ENCODE results near the gene CERS4. TPM values are rescaled to one million over a fixed set of nuclear protein-coding genes. Genes with fewer than 3 reads are reported as not detected.
A peak's percentile ranks its signal among the peaks of the same experiment; 100 is the strongest.
"Not testable (repeated sequence)": the region's sequence is repeated elsewhere in the genome, so short reads cannot be mapped to it uniquely, and the experiment has no call there.

Gene CERS4
- total RNA-seq, 2 experiments from 2014 or later: 27.7 to 28.1 TPM

DNA sequence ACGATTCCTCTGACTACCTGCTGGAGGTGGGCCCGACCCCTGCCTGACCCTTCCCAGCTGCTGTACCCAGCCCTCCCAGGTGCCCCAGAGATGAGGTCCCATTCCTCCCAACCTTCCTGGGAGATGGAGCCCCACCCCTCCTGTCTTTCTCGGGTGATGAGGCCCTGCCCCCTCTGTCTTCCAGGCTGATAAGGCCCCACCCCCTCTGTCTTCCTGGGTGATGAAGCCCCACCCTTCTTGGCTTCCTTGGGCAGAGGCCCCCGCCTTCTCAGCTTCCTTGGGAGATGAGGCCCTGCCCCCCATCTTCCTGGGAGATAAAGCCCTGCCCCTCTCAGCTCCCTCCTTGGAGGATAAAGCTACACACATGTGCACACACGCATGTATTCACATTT is 47.9 kb downstream of the CERS4 start:
- Mint-ChIP-seq H3K4me1 (ENCODE audit: low read depth) (peaks cover 26% of the 10 kb centered on the region), H3K27me3 (ENCODE audit: low read depth) (no peaks in the 10 kb centered on the region), H3K4me3 (no peak overlapping the region), H3K36me3 (ENCODE audit: low read depth) (peaks cover 12% of the 10 kb centered on the region), H3K9me3 (ENCODE audit: insufficient read depth) (no peaks in the 10 kb centered on the region), H3K27ac (no peak overlapping the region)
- ChIA-PET POLR2A (interaction anchor here (0.7 kb wide), 1 partner anchor 79 kb away, joined by 4 read pairs; no protein-coding TSS in a partner anchor), CTCF (interaction anchor here (1.0 to 1.5 kb wide), 2 partner anchors 98 to 313 kb away, joined by 4 to 5 read pairs; partner anchors contain the start of gene TIMM44)
- DNase-seq: no peak
- ATAC-seq: no peak

DNA sequence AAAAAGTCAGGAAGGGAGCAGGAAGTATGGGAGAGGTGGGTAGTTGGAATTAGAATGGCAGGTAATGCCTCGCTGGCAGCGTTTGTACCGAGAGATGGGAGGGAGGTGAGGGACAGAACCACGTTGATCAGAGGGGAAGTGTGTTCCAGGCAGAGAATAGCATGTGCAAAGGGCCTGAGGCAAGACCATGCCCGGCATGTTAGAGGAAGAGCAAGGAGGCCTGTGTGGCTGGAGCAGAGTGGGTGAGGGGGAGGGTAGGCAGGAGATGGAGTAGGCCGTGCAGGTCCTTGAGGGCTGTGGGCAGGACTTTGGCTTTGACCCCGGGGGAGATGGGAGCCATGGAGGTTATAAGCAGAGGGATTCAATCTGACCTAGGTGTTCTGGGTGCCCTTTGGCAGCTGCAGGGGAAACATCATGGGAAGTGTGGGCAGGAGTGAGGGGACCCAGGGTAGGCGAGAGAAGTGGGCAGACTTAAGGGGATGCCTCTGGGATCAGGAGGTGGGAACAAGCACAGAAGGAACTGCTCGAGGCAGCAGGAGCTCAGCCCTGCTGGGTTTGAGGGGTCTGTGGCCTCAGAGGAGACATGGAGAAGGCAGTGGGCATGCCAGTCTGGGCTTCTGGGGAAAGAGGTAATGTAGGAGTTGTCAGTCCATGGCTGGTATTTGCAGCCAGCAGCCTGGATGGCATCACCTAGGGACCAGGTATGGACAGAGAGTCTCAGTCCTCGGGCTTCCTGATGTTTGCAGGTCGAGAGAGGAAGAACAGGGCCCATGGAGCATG is 50.2 kb downstream of the CERS4 start:
- ChIA-PET POLR2A (interaction anchor here (0.7 kb wide), 1 partner anchor 250 kb away, joined by 3 read pairs; no protein-coding TSS in a partner anchor), CTCF (interaction anchor here (0.5 to 1.3 kb wide), 2 partner anchors 101 to 257 kb away, joined by 3 read pairs; no protein-coding TSS in a partner anchor)
- no peaks in the 10 kb centered on the region for H3K9me3 Mint-ChIP-seq (ENCODE audit: insufficient read depth)
- peak overlapping the region; percentile 74 for H3K27ac Mint-ChIP-seq
- peaks cover 12% of the 10 kb centered on the region for H3K36me3 Mint-ChIP-seq (ENCODE audit: low read depth)
- no peaks in the 10 kb centered on the region for H3K27me3 Mint-ChIP-seq (ENCODE audit: low read depth)
- no peak for ATAC-seq
- peaks cover 26% of the 10 kb centered on the region for H3K4me1 Mint-ChIP-seq (ENCODE audit: low read depth)
- DNase-seq: no peak
- no peak overlapping the region for H3K4me3 Mint-ChIP-seq

DNA sequence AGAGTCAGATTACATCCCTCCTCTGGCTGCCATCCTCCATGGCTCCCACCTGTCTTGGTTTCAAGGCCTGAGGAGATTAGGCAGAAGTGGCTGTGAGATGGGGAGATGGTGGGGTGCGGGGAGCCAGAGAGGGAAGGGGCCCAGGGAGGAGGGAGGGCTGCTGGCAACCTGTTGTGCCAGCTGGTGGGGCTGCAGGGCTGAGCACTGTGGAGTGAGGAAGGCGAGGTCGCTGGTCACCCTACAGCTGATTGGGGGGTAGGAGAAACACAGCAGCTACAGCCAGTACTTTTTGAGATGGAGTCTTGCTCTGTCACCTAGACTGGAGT is 50.7 kb downstream of the CERS4 start:
- Mint-ChIP-seq H3K4me3 (no peak overlapping the region), H3K27me3 (ENCODE audit: low read depth) (no peaks in the 10 kb centered on the region), H3K9me3 (ENCODE audit: insufficient read depth) (no peaks in the 10 kb centered on the region), H3K4me1 (ENCODE audit: low read depth) (peaks cover 26% of the 10 kb centered on the region), H3K27ac (no peak overlapping the region), H3K36me3 (ENCODE audit: low read depth) (peaks cover 12% of the 10 kb centered on the region)
- DNase-seq (no peak), ATAC-seq (no peak)
- ChIA-PET CTCF (no interaction called here), POLR2A (no interaction called here)

DNA sequence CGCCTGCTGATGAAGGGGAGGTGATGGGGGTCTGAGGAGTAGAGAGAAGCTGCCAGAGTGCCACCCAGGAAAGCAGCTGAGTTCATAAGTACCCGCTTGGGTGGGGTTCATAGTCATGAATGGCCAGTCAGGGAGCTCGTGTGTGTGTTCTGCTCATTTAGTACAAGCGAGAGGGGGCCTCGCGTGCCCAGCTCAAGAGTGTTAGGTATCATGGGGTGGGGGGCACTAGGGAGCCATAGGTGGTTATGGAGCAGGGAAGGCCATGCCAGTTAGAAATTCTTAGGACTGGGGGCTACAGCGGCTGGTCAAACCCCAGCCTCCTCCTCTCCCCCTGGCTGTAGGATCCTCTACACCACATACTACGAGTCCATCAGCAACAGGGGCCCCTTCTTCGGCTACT is 52.2 kb downstream of the CERS4 start:
- no peak for ATAC-seq
- ChIA-PET CTCF (interaction anchor here (0.7 to 1.1 kb wide), 2 partner anchors 153 to 173 kb away, joined by 3 to 4 read pairs; no protein-coding TSS in a partner anchor), POLR2A (no interaction called here)
- Mint-ChIP-seq H3K27me3 (ENCODE audit: low read depth) (no peaks in the 10 kb centered on the region), H3K4me3 (no peak overlapping the region), H3K27ac (no peak overlapping the region), H3K36me3 (ENCODE audit: low read depth) (peaks cover 18% of the 10 kb centered on the region), H3K9me3 (ENCODE audit: insufficient read depth) (no peaks in the 10 kb centered on the region), H3K4me1 (ENCODE audit: low read depth) (peaks cover 31% of the 10 kb centered on the region)
- no peak for DNase-seq

DNA sequence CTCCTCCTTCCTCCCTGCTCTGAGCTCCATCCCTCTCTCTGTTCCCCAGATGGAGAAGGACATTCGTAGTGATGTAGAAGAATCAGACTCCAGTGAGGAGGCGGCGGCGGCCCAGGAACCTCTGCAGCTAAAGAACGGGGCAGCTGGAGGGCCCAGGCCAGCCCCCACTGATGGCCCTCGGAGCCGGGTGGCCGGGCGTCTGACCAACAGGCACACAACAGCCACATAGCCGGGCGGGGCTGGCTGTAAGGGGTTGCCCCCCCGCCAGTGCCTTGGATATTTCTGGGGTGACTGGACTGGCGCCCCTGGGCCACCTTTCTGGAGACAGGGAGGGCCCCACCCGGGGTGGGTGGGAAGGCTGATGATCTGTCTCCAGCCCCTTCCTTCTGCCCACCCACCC is 52.7 kb downstream of the CERS4 start:
- ChIA-PET CTCF (interaction anchor here (0.7 to 1.1 kb wide), 2 partner anchors 152 to 173 kb away, joined by 3 to 4 read pairs; no protein-coding TSS in a partner anchor), POLR2A (no interaction called here)
- DNase-seq: no peak
- Mint-ChIP-seq H3K36me3 (ENCODE audit: low read depth) (peaks cover 17% of the 10 kb centered on the region), H3K27ac (no peak overlapping the region), H3K27me3 (ENCODE audit: low read depth) (no peaks in the 10 kb centered on the region), H3K4me3 (no peak overlapping the region), H3K9me3 (ENCODE audit: insufficient read depth) (no peaks in the 10 kb centered on the region), H3K4me1 (ENCODE audit: low read depth) (peaks cover 30% of the 10 kb centered on the region)
- no peak for ATAC-seq

DNA sequence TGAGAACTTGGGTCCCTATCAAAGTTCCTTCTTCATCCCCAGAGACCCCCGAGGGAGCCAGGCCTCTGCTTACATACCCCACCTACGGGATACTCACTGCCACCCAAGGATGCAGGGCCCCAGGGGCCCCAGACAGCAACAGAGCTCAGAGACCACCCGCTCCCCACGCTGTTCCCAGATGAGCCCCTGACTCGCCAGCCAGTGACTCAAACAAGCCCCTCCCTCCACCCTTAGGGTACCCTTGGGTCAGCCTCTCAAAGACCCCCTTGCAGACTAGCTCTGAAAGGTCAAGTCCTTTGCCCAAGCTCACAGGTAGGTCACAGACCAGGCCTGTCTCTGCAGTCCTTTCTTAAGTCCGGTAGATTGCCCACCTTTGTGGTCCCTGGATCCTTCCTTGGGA is 53.3 kb downstream of the CERS4 start:
- no peak overlapping the region for H3K4me3 Mint-ChIP-seq
- H3K27me3 Mint-ChIP-seq (ENCODE audit: low read depth): no peaks in the 10 kb centered on the region
- H3K4me1 Mint-ChIP-seq (ENCODE audit: low read depth): peaks cover 25% of the 10 kb centered on the region
- no peak for DNase-seq
- POLR2A ChIA-PET: no interaction called here
- H3K36me3 Mint-ChIP-seq (ENCODE audit: low read depth): peaks cover 13% of the 10 kb centered on the region
- no peak overlapping the region for H3K27ac Mint-ChIP-seq
- H3K9me3 Mint-ChIP-seq (ENCODE audit: insufficient read depth): no peaks in the 10 kb centered on the region
- CTCF ChIA-PET: no interaction called here
- ATAC-seq: no peak

DNA sequence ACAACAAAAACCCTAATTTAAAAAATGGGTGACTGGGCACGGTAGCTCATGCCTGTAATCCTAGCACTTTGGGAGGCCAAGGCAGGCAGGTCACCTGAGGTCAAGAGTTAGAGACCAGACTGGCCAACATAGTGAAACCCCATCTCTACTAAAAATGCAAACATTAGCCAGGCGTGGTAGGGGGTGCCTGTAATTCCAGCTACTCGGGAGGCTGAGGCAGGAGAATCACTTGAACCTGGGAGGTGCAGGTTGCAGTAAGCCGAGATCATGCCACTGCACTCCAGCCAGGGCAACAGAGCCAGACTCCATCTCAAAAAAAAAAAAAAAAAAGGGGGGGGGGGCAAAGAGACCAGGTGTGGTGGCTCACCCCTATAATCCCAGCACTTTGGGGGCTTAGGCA is 55.1 kb downstream of the CERS4 start:
- POLR2A ChIA-PET; H3K36me3 Mint-ChIP-seq (ENCODE audit: low read depth); H3K9me3 Mint-ChIP-seq (ENCODE audit: insufficient read depth); H3K4me3 Mint-ChIP-seq; H3K27ac Mint-ChIP-seq; H3K27me3 Mint-ChIP-seq (ENCODE audit: low read depth); ATAC-seq; CTCF ChIA-PET: not testable (repeated sequence)
- peak; percentile 4 for DNase-seq
- peaks cover 32% of the 10 kb centered on the region for H3K4me1 Mint-ChIP-seq (ENCODE audit: low read depth)

DNA sequence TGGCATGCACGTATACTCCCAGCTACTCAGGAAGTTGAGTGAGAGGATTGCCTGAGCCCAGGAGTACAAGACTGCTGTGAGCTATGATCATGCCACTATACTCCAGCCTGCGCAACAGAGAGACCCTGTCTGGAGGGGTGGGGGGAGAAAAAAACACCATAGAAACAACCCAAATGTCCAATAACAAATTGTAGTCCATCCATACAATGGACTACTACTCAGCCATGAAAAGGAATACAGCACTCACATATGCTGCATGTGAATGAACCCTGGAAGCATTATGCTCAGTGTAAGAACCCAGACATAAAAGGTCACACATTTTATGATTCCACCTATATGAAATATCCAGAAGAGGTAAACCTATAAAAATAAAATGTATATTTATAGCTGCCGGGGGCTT is 56.7 kb downstream of the CERS4 start:
- ChIA-PET POLR2A (interaction anchor here (1.1 kb wide), 1 partner anchor 53 kb away, joined by 4 read pairs; no protein-coding TSS in a partner anchor), CTCF (no interaction called here)
- H3K9me3 Mint-ChIP-seq (ENCODE audit: insufficient read depth): no peaks in the 10 kb centered on the region
- DNase-seq: peak; percentile 8
- H3K36me3 Mint-ChIP-seq (ENCODE audit: low read depth): peaks cover 11% of the 10 kb centered on the region
- peaks cover 28% of the 10 kb centered on the region for H3K4me1 Mint-ChIP-seq (ENCODE audit: low read depth)
- H3K27me3 Mint-ChIP-seq (ENCODE audit: low read depth): no peaks in the 10 kb centered on the region
- H3K27ac Mint-ChIP-seq: no peak overlapping the region
- no peak for ATAC-seq
- no peak overlapping the region for H3K4me3 Mint-ChIP-seq

DNA sequence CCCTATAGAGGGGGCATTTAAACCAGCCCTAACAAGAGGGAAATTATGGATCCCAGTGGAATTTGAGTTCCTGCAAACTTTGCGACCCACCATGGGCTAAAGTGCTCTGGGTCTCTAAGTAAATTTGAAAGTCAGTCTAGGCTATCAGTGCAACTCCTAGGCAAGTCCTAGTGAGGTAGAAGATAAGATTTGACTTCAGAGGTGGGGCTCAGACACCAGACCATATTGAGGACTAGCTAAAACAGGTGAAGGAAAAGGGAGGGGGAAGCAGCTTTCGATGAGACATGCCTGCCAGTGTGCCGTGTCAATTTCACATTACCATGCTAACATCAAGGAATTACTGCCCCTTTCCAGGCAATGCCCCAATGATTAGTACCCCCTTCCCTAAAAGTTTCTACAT is 60.6 kb downstream of the CERS4 start:
- Mint-ChIP-seq H3K4me1 (ENCODE audit: low read depth) (peaks cover 21% of the 10 kb centered on the region), H3K36me3 (ENCODE audit: low read depth) (peaks cover 13% of the 10 kb centered on the region), H3K27me3 (ENCODE audit: low read depth) (no peaks in the 10 kb centered on the region), H3K9me3 (ENCODE audit: insufficient read depth) (no peaks in the 10 kb centered on the region), H3K4me3 (peak overlapping the region; percentile 77), H3K27ac (peak overlapping the region; percentile 93)
- CTCF ChIA-PET: interaction anchor here (0.8 to 2.3 kb wide), 7 partner anchors 16 to 84 kb away, joined by 3 to 9 read pairs (median 4); partner anchors contain the start of genes NDUFA7 and RPS28
- POLR2A ChIA-PET: no interaction called here
- ATAC-seq: no peak
- peak; percentile 19 for DNase-seq

DNA sequence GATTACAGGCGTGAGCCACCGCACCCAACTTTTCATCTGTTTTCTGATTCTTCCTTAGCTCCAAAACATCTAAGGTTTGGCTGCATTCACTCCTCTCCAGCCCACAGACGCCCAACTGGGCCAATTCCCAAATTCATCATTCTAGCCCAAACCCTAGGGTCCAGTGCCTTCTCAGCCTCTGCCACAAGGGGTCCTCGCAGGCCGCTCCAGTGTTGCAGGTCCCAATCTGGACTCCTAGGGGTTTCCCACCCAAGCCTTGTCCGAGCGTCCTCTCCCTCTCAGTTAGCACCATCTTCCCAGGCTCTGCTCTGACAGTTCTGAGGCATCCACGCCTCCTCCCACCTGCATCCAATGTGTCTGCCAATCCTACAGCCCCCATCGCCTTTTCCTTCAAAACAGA is 67.3 kb downstream of the CERS4 start:
- H3K9me3 Mint-ChIP-seq (ENCODE audit: insufficient read depth); H3K36me3 Mint-ChIP-seq (ENCODE audit: low read depth); H3K4me1 Mint-ChIP-seq (ENCODE audit: low read depth); DNase-seq; H3K27me3 Mint-ChIP-seq (ENCODE audit: low read depth); H3K27ac Mint-ChIP-seq; CTCF ChIA-PET; H3K4me3 Mint-ChIP-seq; POLR2A ChIA-PET: not testable (repeated sequence)
- peak; percentile 42 for ATAC-seq

DNA sequence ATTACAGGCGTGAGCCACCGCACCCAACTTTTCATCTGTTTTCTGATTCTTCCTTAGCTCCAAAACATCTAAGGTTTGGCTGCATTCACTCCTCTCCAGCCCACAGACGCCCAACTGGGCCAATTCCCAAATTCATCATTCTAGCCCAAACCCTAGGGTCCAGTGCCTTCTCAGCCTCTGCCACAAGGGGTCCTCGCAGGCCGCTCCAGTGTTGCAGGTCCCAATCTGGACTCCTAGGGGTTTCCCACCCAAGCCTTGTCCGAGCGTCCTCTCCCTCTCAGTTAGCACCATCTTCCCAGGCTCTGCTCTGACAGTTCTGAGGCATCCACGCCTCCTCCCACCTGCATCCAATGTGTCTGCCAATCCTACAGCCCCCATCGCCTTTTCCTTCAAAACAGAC is 82.2 kb downstream of the CERS4 start:
- H3K27ac Mint-ChIP-seq; POLR2A ChIA-PET; H3K4me1 Mint-ChIP-seq (ENCODE audit: low read depth); H3K9me3 Mint-ChIP-seq (ENCODE audit: insufficient read depth); DNase-seq; H3K4me3 Mint-ChIP-seq; H3K36me3 Mint-ChIP-seq (ENCODE audit: low read depth); CTCF ChIA-PET; H3K27me3 Mint-ChIP-seq (ENCODE audit: low read depth): not testable (repeated sequence)
- peak; percentile 34 for ATAC-seq

DNA sequence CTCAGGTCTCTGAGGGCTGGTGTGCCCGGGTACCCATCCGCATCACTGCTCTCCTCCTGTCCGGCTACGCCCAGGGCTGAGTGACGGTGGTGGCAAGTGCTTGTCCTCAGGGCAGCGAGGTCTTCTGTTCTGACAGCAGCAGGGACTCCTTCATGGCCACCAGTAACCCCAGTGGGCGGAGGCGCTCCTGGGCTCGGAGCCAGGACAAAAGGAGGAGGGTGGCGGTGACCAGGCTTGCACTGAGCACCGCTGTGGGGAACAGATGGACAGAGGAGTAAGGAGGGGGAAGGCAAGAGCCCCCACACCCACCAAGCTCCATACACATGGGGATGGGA is 93.2 kb downstream of the CERS4 start:
- ATAC-seq (no peak), DNase-seq (no peak)
- Mint-ChIP-seq H3K27ac (no peak overlapping the region), H3K27me3 (ENCODE audit: low read depth) (no peaks in the 10 kb centered on the region), H3K36me3 (ENCODE audit: low read depth) (peaks cover 10% of the 10 kb centered on the region), H3K4me1 (ENCODE audit: low read depth) (peaks cover 25% of the 10 kb centered on the region), H3K9me3 (ENCODE audit: insufficient read depth) (no peaks in the 10 kb centered on the region), H3K4me3 (no peak overlapping the region)
- ChIA-PET POLR2A (no interaction called here), CTCF (no interaction called here)

DNA sequence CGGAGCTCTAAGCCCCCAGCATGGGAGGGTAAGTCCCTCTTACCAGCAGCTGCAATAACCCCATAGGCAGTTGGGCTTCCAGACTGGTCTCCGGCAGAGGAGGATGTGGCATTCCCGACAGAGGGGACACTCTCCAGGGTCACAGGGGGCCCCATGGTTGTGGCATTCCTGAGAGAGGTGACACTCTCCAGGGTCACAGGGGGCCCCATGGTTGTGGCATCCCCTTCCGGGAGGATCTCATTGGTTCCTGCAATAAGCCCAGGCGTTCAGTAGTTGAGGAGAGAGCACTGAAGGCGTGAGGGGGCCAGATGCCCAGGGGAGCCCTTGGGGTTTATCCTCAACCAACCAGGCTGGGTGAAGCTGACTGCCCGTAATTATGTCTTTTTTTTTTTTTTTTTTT is 93.6 kb downstream of the CERS4 start:
- no peak overlapping the region for H3K27ac Mint-ChIP-seq
- DNase-seq: peak; percentile 12
- peaks cover 29% of the 10 kb centered on the region for H3K4me1 Mint-ChIP-seq (ENCODE audit: low read depth)
- ChIA-PET CTCF (no interaction called here), POLR2A (no interaction called here)
- H3K36me3 Mint-ChIP-seq (ENCODE audit: low read depth): peaks cover 12% of the 10 kb centered on the region
- no peaks in the 10 kb centered on the region for H3K9me3 Mint-ChIP-seq (ENCODE audit: insufficient read depth)
- no peaks in the 10 kb centered on the region for H3K27me3 Mint-ChIP-seq (ENCODE audit: low read depth)
- no peak for ATAC-seq
- no peak overlapping the region for H3K4me3 Mint-ChIP-seq
